GM19438 (cell line): ENCODE measurements around the gene PNISR.
"Not testable (repeated sequence)": the region's sequence is repeated elsewhere in the genome, so short reads cannot be mapped to it uniquely, and the experiment has no call there.

Experiments
- ATAC-seq: cut with Tn5 transposase; IDR thresholded peaks from one replicate; pipeline ENCODE4 v1.9.1; 2021; ENCODE audit warnings: low read depth; ENCODE audit not compliant: unreplicated experiment

Gene PNISR

GRCh38 chr6:99424761-99425646 lies at the start of gene PNISR:
PNISR (minus strand) TSS chr6:99425308; CDS start chr6:99414659, 10,649 bp downstream.
- ATAC-seq = peak; percentile 90

- ATAC-seq = no peak
Observed at GRCh38 chr6:99473730-99474129, 48.6 kb upstream of the PNISR start.

GRCh38 chr6:99471638-99472037 lies 46.5 kb upstream of the PNISR start:
- ATAC-seq = no peak

GRCh38 chr6:99467509-99468106 lies 42.5 kb upstream of the PNISR start:
- no peak for ATAC-seq

- ATAC-seq = not testable (repeated sequence)
Observed at GRCh38 chr6:99459133-99459532, 34.0 kb upstream of the PNISR start.

- no peak for ATAC-seq
Observed at GRCh38 chr6:99458319-99458718, 33.2 kb upstream of the PNISR start.

- ATAC-seq = no peak
Observed at GRCh38 chr6:99446076-99446475, 21.0 kb upstream of the PNISR start.

- no peak for ATAC-seq
Observed at GRCh38 chr6:99434702-99435530, 9.8 kb upstream of the PNISR start.

GRCh38 chr6:99432877-99433276 lies 7.8 kb upstream of the PNISR start:
- ATAC-seq = no peak

GRCh38 chr6:99431901-99432300 lies 6.8 kb upstream of the PNISR start:
- ATAC-seq = no peak

- ATAC-seq = no peak
Observed at GRCh38 chr6:99427988-99428387, 2.9 kb upstream of the PNISR start.

- no peak for ATAC-seq
Observed at GRCh38 chr6:99426451-99426757, 1.3 kb upstream of the PNISR start.

- ATAC-seq = peak; percentile 55
Observed at GRCh38 chr6:99425647-99426450, 741 bp upstream of the PNISR start.

GRCh38 chr6:99424022-99424421 lies 1.1 kb downstream of the PNISR start:
- no peak for ATAC-seq

GRCh38 chr6:99422912-99423311 lies 2.2 kb downstream of the PNISR start:
- ATAC-seq = no peak

GRCh38 chr6:99416892-99417767 lies 8.0 kb downstream of the PNISR start:
- ATAC-seq = peak; percentile 76

GRCh38 chr6:99416226-99416625 lies 8.9 kb downstream of the PNISR start:
- ATAC-seq = no peak

- ATAC-seq = no peak
Observed at GRCh38 chr6:99415446-99415845, 9.7 kb downstream of the PNISR start.

GRCh38 chr6:99412065-99412464 lies 13.0 kb downstream of the PNISR start:
- ATAC-seq = no peak

GRCh38 chr6:99409672-99410071 lies 15.4 kb downstream of the PNISR start:
- no peak for ATAC-seq
